GM19324 (cell line): ENCODE measurements around the gene SLC6A13.
"Not testable (repeated sequence)": the region's sequence is repeated elsewhere in the genome, so short reads cannot be mapped to it uniquely, and the experiment has no call there.

Experiments
- ATAC-seq: cut with Tn5 transposase; IDR thresholded peaks from one replicate; pipeline ENCODE4 v1.9.1; 2021; ENCODE audit warnings: mild to moderate bottlenecking, moderate library complexity; ENCODE audit not compliant: unreplicated experiment, low FRiP score

Gene SLC6A13

DNA sequence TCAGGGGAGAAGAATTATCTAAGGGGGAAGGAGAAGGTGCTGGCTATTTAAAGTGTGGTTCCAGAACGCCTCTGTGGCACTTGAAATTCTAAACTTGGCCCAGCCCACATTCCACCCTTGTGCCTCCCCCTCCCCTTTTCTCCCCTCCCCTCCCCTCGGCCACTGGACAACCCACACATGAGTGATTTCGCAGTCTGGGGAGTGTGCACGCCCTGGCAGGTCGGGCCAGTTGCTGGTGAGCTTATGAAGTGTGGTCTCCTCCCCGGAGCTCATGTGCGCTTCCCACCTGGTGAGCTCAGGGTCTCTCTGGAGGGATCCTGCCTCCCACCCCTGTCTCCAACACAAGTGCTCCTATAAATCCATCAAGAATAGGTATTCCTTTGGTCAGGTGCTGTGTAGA is at the start of gene SLC6A13:
TSS of gene SLC6A13 (minus strand) at position 20 of the 400 bp plus-strand sequence. CDS start 2,784 bp downstream, outside the sequence.
- ATAC-seq, result no peak

DNA sequence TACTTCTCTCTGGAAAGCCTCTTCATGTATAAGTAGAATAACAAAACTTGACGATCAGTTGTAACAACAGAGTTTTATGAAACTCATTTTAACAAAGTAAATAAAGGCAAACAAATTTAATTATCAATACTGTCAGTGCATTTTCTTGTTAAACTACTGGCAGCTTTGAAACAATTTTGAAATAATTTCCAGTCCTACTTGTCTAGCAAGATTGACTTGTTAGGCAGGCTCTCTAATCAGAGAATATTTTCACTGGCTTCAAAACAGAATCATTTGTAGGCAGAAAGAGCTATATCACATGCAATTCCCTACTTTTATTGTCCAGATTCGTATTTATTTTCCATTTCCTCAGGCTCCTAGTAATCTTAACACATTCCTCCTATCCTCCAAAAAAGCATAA is 45.9 kb upstream of the SLC6A13 start:
- ATAC-seq, result no peak

DNA sequence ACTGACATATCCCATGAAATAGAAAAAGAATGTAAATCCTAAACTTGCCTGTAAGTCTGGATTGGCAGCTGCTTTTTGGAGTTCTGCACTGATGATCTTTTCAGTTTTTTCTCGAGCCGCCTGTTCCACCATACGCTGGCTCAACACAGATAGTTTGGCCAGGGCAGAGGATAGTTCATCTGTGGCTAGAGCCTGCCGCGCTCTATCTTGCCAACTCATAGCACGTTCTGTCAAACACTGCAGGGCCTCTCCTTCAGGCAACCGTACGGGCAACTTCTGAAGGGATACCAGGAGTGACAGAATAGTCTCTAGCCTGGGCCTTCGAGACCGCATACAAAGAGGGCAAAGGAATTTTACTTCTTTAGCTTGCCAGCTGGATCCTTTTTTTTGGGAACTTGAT is 44.8 kb upstream of the SLC6A13 start:
- ATAC-seq, result no peak

DNA sequence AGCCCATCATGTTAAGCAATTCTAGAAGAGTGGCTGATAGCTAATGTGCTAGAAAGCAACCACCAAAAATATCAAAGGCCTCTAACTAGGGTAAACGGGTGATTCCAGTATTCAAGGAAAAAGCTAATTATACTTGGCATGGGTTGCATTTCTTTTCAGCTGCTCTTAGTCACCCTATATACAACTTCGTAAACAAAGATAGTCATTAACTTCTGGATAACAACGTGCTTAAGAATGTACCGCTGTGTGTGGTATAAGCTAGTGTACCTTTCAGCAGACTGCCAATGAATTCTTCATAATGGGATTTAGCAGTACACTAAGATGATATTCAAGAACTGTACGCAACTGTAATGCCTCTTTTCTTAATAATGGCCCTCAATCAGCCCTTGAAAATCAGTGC is 42.2 kb upstream of the SLC6A13 start:
- no peak for ATAC-seq

DNA sequence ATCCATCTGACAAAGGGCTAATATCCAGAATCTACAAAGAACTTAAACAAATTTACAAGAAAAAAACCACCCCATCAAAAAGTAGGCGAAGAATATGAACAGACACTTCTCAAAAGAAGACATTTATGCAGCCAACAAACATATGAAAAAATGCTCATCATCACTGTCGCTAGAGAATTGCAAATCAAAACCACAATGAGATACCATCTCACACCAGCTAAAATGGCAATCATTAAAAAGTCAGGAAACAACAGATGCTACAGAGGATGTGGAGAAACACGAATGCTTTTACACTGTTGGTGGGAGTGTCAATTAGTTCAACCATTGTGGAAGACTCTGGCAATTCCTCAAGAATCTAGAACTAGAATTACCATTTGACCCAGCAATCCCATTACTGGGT is 40.1 kb upstream of the SLC6A13 start:
- ATAC-seq, result not testable (repeated sequence)

DNA sequence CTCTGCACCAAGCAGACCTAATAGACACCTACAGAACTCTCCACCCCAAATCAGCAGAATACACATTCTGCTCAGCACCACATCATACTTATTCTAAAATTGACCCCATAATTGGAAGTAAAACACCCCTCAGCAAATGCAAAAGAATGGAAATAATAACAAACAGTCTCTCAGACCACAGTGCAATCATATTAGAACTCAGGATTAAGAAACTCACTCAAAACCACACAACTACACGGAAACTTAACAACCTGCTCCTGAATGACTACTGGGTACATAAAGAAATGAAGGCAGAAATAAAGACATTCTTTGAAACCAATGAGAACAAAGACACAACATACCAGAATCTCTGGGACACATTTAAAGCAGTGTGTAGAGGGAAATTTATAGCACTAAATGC is 37.5 kb upstream of the SLC6A13 start:
- ATAC-seq, result not testable (repeated sequence)

DNA sequence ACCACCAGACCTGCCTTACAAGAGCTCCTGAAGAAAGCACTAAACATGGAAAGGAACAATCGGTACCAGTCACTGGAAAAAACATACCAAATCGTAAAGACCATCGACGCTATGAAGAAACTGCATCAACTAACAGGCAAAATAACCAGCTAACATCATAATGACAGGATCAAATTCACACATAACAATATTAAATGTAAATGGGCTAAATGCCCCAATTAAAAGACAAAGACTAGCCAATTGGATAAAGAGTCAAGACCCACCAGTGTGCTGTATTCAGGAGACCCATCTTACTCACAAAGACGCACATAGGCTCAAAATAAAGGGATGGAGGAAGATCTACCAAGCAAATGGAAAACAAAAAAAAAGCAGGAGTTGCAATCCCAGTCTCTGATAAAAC is 36.9 kb upstream of the SLC6A13 start:
- not testable (repeated sequence) for ATAC-seq

DNA sequence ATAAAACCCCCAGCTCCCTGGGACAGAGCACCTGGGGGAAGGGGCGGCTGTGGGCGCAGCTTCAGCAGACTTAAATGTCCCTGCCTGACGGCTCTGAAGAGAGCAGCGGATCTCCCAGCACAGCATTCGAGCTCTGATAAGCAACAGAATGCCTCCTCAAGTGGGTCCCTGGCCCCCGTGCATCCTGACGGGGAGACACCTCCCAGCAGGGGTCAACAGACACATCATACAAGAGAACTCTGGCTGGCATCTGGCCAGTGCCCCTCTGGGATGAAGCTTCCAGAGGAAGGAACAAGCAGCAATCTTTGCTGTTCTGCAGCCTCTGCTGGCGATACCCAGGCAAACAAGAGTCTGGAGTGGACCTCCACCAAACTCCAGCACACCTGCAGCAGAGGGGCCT is 35.4 kb upstream of the SLC6A13 start:
- ATAC-seq, result not testable (repeated sequence)

DNA sequence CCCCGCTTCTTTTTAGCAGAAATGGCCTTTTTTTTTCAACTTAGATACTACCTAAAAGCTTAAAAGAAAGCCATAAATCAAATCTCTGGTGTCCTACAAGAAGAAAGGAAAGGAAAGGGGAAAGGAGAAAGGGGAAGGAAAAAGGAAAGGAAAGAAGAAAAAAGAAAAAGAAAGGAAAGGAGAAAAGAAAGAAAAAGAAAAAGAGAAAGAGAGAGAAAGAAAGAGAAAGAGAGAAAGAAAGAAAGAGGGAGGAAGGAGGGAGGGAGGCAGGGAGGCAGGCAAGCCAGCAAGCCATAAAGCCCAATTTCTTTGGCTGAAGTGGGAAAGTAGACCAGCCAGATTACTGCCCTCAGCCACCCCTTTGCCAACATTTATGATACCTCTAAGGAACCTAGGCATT is 32.5 kb upstream of the SLC6A13 start:
- ATAC-seq, result no peak

DNA sequence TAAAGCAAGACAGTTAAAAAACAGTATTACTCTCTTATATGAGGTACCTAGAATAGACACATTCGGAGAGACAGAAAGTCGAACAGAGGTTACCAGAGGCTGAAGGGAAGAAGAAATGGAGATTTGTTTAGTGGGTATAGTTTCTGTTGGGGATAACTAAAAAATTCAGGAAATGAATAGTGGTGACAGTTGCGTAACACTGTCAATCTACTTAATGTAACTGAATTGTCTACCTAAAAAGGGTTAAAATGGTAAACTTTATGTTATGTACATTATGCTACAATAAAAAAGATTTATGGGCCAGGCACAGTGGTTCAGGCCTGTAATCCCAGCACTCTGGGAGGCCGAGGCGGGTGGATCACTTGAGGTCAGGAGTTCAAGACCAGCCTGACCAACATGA is 30.6 kb upstream of the SLC6A13 start:
- no peak for ATAC-seq

DNA sequence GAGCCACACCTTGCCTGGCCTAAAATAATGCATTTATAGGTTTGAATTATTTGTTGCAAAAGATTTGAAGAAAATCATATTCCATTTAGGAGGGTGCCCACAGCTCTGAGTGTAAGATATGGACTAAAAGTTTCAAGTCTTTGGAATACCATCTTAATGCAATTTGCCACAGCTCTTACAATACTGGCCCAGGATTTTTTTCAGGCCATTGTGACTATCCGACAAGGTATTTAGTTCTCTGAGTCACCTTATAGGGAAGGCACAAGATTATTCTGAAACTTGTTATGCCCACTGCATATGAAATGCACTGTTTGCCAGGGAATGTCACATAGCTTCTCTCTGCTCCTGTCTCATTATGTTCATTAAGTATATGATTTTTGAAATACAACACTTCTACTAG is 29.6 kb upstream of the SLC6A13 start:
- ATAC-seq, result no peak

DNA sequence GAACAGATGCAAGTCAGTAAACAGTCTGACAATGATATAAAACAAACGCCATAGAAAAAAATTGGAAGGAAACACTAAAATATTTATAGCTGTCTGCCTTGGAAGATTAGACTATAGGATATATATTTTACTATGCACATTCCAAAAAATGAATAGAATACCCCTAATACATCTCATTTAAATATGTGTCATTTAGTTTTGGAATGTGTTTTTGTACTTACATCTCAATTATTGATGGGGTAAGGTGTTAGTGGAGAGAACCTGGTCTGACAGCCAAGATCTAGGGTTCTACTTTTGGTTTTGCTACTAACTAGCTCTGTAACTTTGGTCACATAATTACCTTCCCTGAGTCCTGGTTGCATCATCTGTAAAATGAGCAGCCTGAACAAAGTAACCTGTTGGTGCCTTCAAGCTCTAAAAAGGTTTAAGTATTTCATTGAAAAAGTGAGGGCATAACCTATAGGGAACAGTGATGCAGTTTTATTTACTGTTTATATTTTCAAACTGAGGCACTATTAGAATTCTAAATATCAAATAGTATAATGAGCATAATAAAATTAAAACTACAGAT is 28.6 kb upstream of the SLC6A13 start:
- ATAC-seq, result no peak

DNA sequence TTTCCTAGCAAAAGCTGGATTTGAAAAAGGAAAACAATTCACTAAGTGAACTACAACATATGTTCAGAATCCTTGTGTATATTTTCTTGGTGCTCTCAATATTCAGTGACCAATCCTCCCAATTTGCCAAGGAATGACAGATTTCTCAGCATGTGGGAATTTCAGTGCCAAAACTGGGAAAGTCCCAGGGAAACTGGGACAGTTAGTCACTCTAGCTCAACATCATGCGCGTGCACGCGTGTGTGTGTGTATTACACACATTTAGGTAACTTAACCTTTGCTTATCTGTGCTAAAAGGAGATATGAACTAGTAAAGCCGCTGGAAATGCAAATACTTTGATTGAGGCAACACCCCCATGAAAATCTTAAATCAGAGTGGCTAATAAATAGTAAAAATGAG is 26.1 kb upstream of the SLC6A13 start:
- ATAC-seq, result no peak

DNA sequence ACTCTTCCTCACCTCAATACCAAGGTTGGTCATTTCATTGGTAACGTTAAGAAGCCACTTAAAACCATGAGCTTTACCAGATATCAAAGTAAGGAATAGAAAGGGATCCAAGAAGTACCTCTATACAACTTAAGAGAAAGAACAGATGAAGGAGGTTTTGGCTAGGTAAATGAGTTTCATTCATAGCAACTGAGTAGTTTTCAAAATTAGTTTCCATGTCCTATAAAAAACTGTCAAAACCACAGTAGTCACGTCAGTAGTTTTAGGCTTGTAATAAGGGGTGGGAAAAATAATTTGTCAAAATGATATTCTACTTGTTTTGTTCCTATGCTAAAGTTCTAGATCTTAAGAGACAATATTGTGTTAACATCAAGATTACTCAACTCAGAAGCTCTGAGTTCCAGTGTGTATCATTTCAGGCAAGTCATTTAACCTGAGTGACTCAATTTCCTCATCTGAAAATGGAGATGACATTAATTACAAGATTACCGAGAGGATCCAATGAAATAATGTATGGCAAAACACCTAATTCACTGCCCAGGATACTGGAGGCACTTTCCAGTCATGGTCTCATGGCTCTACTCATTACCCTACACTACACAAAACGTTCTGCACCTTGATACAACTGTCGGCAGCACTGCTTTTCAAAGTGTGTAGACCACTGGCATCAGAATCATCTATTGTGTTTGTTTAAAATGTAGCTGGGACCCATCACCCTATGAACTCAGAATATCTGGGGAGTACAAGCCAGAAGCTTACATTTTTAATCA is 24.1 kb upstream of the SLC6A13 start:
- ATAC-seq, result no peak

DNA sequence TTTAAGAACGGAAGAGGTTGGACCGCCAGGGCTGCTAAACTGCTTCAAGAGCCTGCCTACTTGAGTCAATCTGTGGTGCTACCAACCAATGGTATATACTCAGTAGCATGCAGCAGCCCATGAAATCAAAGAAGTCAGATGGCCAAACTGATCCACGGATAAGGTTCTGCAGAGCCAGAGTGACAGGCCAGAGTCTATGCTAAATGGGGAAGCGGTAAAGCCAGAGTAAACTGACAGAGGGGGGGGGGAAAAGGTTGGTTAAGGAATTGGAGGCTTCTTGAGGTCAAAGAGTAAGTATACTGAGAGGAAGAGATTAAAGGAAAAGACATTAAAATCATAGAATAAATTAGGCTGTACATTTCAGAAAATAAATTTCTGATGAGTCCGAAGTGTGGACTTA is 15.4 kb upstream of the SLC6A13 start:
- no peak for ATAC-seq

DNA sequence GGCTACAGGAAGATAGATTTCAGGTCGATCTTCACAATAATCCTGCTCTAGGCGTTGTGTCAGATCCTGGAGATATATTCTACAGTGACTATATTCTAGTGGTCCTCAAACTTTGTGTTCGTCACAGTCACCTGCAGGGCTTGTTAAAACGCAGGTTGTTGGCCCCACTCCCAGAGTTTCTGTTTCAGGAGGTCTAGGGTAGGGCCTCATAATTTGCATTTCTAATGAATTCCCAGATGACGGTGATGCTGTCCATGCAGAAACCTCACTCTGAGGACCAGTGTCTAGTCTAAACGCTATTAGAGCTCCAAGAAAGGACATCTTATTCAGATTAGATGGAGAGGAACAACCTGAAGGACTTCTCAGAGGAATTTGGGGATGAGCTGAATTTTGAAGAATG is 13.2 kb upstream of the SLC6A13 start:
- no peak for ATAC-seq

DNA sequence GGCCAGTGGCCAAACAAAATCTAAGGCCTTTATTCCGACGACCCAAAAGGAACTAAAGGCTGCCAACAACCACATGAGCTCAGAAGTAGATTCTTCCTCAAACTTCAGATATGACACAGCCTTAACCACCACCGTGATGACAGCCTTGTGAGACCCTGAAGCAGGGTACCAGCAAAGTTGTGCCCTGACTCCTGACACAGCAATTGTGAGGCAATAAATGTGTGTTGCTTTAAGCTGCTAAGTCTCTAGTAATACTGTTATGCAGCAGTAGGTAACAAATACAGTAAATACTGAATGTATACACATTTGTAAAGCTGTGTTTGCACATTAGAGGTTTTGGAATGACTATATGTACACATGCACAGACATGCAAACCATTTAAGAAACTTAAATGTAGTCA is 10.7 kb upstream of the SLC6A13 start:
- ATAC-seq, result no peak

DNA sequence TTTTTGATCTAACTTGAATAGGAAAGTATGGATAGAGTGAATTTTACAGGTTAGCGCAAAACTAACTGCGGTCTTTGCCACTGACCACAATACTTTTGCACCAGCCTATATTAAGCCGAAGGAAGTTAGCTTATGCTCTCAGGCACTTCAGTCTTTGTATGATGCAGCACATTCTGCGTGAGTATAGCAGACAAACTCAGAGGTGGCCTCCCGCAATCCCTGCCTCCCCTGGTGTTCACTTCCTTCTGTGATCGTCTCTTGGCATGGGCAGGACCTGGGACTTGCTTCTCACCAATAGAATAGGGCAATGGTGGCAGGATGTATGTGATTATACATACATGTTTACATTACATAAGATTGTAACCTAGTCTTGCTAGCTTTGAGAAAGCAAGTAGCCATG is 10.3 kb upstream of the SLC6A13 start:
- no peak for ATAC-seq

DNA sequence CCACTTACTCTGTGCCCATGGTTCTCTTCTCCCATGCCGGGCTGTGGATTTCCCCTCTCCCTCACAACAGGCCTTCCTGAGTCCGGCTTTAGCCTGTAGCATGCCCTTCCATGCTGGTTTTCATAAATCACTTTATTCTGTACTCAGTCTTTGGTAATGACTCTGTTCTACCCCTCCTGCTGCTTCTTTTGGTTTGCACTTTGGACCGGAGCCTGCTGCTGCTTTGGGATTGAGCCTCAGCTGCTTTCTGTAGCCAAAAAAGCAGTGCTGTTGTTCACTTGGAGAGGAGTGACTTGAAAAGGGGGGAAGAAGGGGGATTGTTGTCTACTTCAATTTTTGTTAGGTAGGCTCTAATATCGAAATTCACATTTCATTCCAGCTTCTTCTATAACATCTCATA is 8.5 kb upstream of the SLC6A13 start:
- no peak for ATAC-seq

DNA sequence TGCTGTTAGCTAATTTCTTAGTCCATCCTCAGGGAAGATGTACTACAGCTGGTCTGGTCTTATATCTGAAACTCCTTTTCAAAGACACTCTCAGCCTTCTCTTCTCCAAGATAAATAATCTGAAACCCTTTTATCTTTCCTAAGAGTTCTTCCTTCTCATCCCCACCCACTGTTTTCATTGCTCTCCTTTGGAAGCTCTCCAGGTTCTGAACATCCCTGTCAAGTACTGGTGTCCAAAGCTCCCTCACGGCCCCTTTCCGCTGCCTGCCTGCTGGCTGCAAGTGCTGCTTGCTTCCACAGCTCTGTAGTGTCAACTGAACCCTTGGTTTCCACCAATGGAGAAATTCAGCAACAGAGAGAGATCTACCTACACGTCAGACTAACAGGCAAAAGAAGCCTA is 6.6 kb upstream of the SLC6A13 start:
- ATAC-seq, result no peak

DNA sequence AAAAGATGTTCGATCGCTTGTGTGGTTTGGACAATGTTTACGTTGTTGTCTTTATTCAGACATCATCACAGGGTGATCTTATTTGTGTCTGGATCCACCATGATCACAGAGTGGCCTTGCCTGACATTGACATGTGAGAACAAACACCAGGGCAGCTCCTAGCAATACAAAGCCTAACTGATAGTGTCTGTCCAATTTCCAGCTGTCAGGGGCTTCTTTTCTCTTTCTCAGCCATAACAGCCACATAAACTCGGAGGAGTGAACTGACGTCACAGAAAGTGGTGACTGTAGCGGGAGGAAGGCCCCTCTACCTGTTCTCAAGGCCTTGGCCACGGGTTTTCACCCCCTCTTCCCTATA is 5.8 kb upstream of the SLC6A13 start:
- ATAC-seq, result no peak
